Measurements from ENCODE around the gene KIF17. TPM values are rescaled to one million over a fixed set of nuclear protein-coding genes. Genes with fewer than 3 reads are reported as not detected.
A peak's percentile ranks its signal among the peaks of the same experiment; 100 is the strongest.

Gene KIF17
- total RNA-seq, 1 donor from 2014 or later, result 3.7 TPM

DNA sequence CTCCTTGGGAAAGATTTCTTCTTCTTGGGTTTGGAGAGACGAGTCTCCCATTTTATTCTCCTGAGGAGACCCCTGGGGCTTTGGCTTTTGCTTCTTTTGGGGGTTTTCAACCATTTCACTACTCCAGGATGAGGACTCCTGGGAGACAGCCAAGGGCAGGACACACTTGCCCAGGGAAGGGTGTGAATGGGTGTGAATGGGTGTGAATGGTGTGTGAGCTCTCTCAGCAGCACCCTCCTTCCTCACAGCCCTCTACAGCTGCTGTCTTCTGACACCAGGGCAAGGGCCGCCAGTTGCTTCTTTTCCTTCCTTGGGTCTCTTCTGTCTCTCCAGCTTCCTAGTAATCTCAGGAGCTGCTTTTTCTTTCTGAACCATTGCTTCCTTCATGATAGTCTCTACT is 24.2 kb downstream of the KIF17 start:
- Histone ChIP-seq H3K4me3 (ENCODE audit: low read length in 3 of 3) (no peak overlapping the region), H3K9me3 (ENCODE audit: control insufficient read depth in 3 of 3, low read length in 3 of 3) (peaks cover 0 to 4% (median 0%) of the 10 kb centered on the region in 3 donors), H3K4me1 (ENCODE audit: control insufficient read depth in 3 of 3, insufficient read depth in 3 of 3, low read length in 3 of 3) (peaks cover 9 to 14% (median 11%) of the 10 kb centered on the region in 3 donors), H3K9ac (ENCODE audit: low read depth in 1 of 3, low read length in 3 of 3) (no peak overlapping the region), H3K36me3 (ENCODE audit: control insufficient read depth in 3 of 3, insufficient read depth in 3 of 3, low read length in 3 of 3) (no peaks in the 10 kb centered on the region), H3K27ac (ENCODE audit: low read depth, low read length) (no peak overlapping the region), H3K27me3 (ENCODE audit: control insufficient read depth in 3 of 3, insufficient read depth in 3 of 3, low read length in 3 of 3) (no peaks in the 10 kb centered on the region)

DNA sequence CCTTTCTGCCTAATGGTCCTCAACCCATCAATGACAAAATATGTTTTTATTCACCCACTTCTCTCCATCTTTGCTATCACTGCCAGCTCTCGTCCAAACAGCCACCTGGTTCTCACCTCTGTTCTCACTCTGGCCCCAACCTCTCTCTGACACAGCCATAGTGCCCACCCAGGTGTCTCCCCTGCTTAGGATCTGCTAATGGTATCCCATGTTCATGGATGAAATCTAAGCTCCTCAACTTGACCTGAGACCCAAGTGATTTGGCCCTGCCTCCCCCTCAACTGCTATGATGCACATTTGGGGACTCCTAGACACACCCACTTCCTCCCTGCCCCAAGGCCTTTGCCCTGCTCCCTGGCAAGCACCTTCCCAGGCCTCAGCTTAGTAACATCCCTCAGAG is 25.9 kb downstream of the KIF17 start:
- Histone ChIP-seq H3K36me3 (ENCODE audit: control insufficient read depth in 3 of 3, insufficient read depth in 3 of 3, low read length in 3 of 3) (no peaks in the 10 kb centered on the region), H3K4me1 (ENCODE audit: control insufficient read depth in 3 of 3, insufficient read depth in 3 of 3, low read length in 3 of 3) (peaks cover 6 to 8% (median 6%) of the 10 kb centered on the region in 3 donors), H3K9ac (ENCODE audit: low read depth in 1 of 3, low read length in 3 of 3) (no peak overlapping the region), H3K27me3 (ENCODE audit: control insufficient read depth in 3 of 3, insufficient read depth in 3 of 3, low read length in 3 of 3) (no peaks in the 10 kb centered on the region), H3K4me3 (ENCODE audit: low read length in 3 of 3) (no peak overlapping the region), H3K27ac (ENCODE audit: low read depth, low read length) (no peak overlapping the region), H3K9me3 (ENCODE audit: control insufficient read depth in 3 of 3, low read length in 3 of 3) (peaks cover 0 to 4% (median 0%) of the 10 kb centered on the region in 3 donors)

DNA sequence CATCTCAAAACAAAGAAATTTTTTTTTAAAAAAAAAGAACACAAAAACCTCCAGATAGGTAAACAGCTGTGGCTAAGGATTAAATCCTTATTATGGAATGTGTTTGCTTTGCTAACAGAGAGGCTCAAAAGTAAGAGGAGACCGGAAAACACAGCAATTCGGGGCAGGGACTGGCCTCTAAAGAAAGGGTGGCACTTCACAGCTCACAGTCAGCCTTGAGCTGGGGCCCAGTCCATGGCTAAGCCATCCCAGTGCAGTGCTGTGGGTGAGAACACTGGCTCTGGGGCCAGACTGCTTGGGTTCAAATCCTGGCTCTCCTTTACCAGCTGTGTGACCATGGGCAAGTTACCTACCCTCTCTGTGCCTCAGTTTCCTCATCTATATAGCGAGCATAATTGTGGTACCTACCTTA is 28.2 kb downstream of the KIF17 start:
- H3K27ac ChIP-seq (ENCODE audit: low read depth, low read length), result no peak overlapping the region
- H3K9ac ChIP-seq (ENCODE audit: low read depth in 1 of 3, low read length in 3 of 3), result no peak overlapping the region
- peaks cover 0 to 8% (median 0%) of the 10 kb centered on the region in 3 donors for H3K4me1 ChIP-seq (ENCODE audit: control insufficient read depth in 3 of 3, insufficient read depth in 3 of 3, low read length in 3 of 3)
- no peaks in the 10 kb centered on the region for H3K27me3 ChIP-seq (ENCODE audit: control insufficient read depth in 3 of 3, insufficient read depth in 3 of 3, low read length in 3 of 3)
- H3K9me3 ChIP-seq (ENCODE audit: control insufficient read depth in 3 of 3, low read length in 3 of 3), result peaks cover 0 to 4% (median 0%) of the 10 kb centered on the region in 3 donors
- H3K36me3 ChIP-seq (ENCODE audit: control insufficient read depth in 3 of 3, insufficient read depth in 3 of 3, low read length in 3 of 3), result no peaks in the 10 kb centered on the region
- H3K4me3 ChIP-seq (ENCODE audit: low read length in 3 of 3), result no peak overlapping the region

DNA sequence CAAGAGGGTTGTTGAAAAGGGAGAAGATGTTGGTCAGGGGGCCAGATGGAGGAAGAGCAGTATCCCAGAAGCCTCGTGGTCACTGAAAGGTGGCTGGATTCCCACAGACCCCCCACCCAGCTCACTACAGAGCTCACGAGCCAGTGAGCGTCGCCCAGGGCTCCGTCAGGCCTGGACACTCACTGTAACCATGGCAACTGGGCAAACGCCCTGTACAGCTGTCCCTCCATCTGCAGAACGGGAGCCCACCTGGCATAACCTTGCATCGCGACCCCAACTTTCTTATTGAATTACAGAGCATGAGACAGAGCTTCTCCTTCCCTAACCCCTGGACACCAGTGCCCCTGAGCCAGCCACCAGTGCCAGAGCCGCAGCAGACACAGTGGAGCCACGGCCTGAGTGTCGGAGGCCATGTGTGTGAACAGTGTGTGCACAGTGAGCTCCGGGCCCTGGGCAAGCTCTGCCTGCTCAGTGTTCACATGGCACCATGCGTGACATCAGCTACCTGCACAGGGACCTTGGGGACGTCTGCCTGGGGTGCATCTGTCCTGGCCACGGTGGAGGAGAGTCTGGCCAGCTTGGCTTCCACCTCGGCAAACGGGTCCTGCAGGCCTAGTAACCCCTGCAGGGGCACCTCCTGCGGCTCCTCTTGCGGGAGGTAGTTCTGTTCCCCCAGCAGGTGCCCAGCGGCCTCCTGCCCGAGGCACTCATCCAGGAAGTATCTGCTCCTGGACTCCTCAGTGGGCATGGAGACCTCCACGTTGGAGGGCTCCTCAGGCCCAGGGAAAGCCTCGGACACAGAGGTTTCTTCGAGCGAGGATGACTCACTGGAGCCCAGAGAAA is 30.7 kb downstream of the KIF17 start:
- Histone ChIP-seq H3K9ac (ENCODE audit: low read depth in 1 of 3, low read length in 3 of 3) (no peak overlapping the region), H3K4me3 (ENCODE audit: low read length in 3 of 3) (no peak overlapping the region), H3K36me3 (ENCODE audit: control insufficient read depth in 3 of 3, insufficient read depth in 3 of 3, low read length in 3 of 3) (no peaks in the 10 kb centered on the region), H3K27ac (ENCODE audit: low read depth, low read length) (no peak overlapping the region), H3K4me1 (ENCODE audit: control insufficient read depth in 3 of 3, insufficient read depth in 3 of 3, low read length in 3 of 3) (peaks cover 5 to 17% (median 11%) of the 10 kb centered on the region in 3 donors), H3K27me3 (ENCODE audit: control insufficient read depth in 3 of 3, insufficient read depth in 3 of 3, low read length in 3 of 3) (no peaks in the 10 kb centered on the region), H3K9me3 (ENCODE audit: control insufficient read depth in 3 of 3, low read length in 3 of 3) (peaks cover 0 to 4% (median 0%) of the 10 kb centered on the region in 3 donors)

DNA sequence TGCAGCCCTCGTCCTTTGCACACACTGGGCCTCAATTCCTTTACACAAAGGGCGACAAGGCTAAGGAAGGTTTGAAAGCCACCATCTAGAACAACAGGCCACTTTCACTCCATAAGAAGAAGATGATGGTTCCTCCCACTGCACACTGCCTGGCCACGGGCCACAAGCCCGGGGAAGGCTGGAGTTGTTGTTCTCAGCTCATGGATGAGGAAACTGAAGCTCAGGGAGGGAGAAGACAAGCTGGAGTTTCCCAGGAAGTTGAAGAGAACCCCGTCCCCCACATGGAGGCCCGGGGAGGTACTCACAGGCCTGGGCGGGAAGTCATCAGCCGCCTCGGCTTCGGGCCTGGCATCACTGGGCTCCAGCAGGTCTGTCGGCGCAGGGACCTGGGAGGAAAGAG is 32.1 kb downstream of the KIF17 start:
- Histone ChIP-seq H3K4me3 (ENCODE audit: low read length in 3 of 3) (no peak overlapping the region), H3K9me3 (ENCODE audit: control insufficient read depth in 3 of 3, low read length in 3 of 3) (no peaks in the 10 kb centered on the region), H3K27ac (ENCODE audit: low read depth, low read length) (peak overlapping the region; percentile 79), H3K27me3 (ENCODE audit: control insufficient read depth in 3 of 3, insufficient read depth in 3 of 3, low read length in 3 of 3) (no peaks in the 10 kb centered on the region), H3K4me1 (ENCODE audit: control insufficient read depth in 3 of 3, insufficient read depth in 3 of 3, low read length in 3 of 3) (peaks cover 5 to 17% (median 11%) of the 10 kb centered on the region in 3 donors), H3K36me3 (ENCODE audit: control insufficient read depth in 3 of 3, insufficient read depth in 3 of 3, low read length in 3 of 3) (no peaks in the 10 kb centered on the region), H3K9ac (ENCODE audit: low read depth in 1 of 3, low read length in 3 of 3) (no peak overlapping the region)

DNA sequence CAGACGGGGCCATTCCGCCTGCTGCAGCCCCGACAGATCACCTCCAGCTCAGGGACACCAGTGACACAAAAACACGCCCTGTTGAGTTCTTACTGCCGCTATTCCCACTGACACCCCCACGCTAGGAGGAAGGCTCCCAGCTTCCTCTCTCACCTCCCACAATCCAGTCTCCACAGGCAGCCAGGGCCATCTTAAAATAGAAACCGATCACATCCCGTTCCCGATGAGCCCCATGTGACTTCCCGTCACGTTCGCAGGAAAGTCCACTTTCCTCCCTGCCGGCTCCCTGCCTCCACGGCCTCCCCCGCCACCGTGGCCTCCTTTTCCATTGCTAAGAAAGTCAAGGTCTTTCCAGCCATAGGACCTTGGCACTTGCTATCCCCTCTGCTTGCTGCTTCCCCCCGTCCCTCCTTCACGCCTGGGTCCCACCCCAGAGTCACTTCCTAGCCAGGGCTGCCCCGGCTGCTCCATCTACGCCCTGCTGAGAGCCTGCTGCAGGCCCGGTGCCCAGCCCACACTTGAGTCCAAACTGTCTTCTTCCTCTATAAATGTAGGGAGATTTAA is 32.6 kb downstream of the KIF17 start:
- Histone ChIP-seq H3K9me3 (ENCODE audit: control insufficient read depth in 3 of 3, low read length in 3 of 3) (no peaks in the 10 kb centered on the region), H3K4me3 (ENCODE audit: low read length in 3 of 3) (peak overlapping the region; percentile 30 to 58 (median 46)), H3K4me1 (ENCODE audit: control insufficient read depth in 3 of 3, insufficient read depth in 3 of 3, low read length in 3 of 3) (peaks cover 5 to 17% (median 11%) of the 10 kb centered on the region in 3 donors), H3K27ac (ENCODE audit: low read depth, low read length) (peak overlapping the region; percentile 79), H3K27me3 (ENCODE audit: control insufficient read depth in 3 of 3, insufficient read depth in 3 of 3, low read length in 3 of 3) (no peaks in the 10 kb centered on the region), H3K9ac (ENCODE audit: low read depth in 1 of 3, low read length in 3 of 3) (peak overlapping the region; percentile 57 to 72 (median 59)), H3K36me3 (ENCODE audit: control insufficient read depth in 3 of 3, insufficient read depth in 3 of 3, low read length in 3 of 3) (no peaks in the 10 kb centered on the region)

DNA sequence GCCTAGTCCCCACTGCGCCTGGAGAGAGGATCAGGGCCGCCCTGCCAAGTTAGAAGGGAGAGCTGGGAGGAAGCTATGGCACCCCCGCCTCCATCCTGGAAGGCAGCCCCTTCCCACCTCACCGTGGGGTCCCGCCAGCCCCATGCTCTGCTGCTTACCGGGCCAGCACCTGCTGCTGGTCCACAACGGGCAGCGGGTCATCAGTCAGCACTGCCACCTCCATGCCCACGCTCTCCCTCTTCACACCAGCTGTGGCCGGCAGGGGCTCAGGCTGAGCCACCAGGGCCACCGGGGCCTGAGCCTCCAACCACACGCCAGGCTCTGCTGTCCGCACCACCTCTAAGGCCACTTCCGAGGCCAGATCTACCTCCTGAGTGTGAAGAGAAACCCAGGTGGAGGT is 33.2 kb downstream of the KIF17 start:
- Histone ChIP-seq H3K4me1 (ENCODE audit: control insufficient read depth in 3 of 3, insufficient read depth in 3 of 3, low read length in 3 of 3) (peaks cover 5 to 17% (median 11%) of the 10 kb centered on the region in 3 donors), H3K36me3 (ENCODE audit: control insufficient read depth in 3 of 3, insufficient read depth in 3 of 3, low read length in 3 of 3) (no peaks in the 10 kb centered on the region), H3K4me3 (ENCODE audit: low read length in 3 of 3) (peak overlapping the region; percentile 30 to 58 (median 46)), H3K27me3 (ENCODE audit: control insufficient read depth in 3 of 3, insufficient read depth in 3 of 3, low read length in 3 of 3) (no peaks in the 10 kb centered on the region), H3K9me3 (ENCODE audit: control insufficient read depth in 3 of 3, low read length in 3 of 3) (no peaks in the 10 kb centered on the region), H3K9ac (ENCODE audit: low read depth in 1 of 3, low read length in 3 of 3) (peak overlapping the region; percentile 57 to 72 (median 59)), H3K27ac (ENCODE audit: low read depth, low read length) (peak overlapping the region; percentile 79)

DNA sequence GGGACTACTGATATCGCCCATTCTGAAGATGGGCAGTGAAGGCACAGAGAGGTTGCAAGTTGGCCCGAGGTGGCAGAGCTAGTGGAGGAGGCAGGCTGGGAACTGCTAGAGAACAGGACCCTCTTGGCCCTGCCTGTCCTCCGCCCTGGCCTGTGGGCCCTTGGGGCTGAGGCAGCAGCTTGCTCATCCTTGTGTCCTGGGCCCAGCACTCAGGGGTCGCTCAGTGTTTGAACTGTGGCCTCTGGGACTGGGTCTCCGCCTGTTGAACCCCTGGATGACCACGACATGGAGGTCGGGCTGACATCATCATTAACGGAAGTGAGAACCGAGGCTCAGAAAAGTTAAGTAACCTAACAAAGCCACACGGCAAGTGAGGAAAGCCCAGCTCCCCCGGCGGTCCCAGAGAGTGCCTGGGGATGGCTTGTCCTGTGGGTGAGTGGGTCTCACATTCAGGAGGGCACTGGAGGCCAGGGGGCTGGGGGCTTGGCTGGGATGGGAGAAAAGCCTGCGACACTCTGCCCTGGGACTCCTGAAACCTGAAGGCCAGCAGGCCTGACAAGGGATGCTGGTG is 33.7 kb downstream of the KIF17 start:
- Histone ChIP-seq H3K9ac (ENCODE audit: low read depth in 1 of 3, low read length in 3 of 3) (peak overlapping the region in 2 of 3 donors; percentile 57 to 72), H3K36me3 (ENCODE audit: control insufficient read depth in 3 of 3, insufficient read depth in 3 of 3, low read length in 3 of 3) (no peaks in the 10 kb centered on the region), H3K27ac (ENCODE audit: low read depth, low read length) (peak overlapping the region; percentile 79), H3K9me3 (ENCODE audit: control insufficient read depth in 3 of 3, low read length in 3 of 3) (no peaks in the 10 kb centered on the region), H3K4me3 (ENCODE audit: low read length in 3 of 3) (peak overlapping the region in 2 of 3 donors; percentile 46 to 58), H3K4me1 (ENCODE audit: control insufficient read depth in 3 of 3, insufficient read depth in 3 of 3, low read length in 3 of 3) (peaks cover 5 to 17% (median 11%) of the 10 kb centered on the region in 3 donors), H3K27me3 (ENCODE audit: control insufficient read depth in 3 of 3, insufficient read depth in 3 of 3, low read length in 3 of 3) (no peaks in the 10 kb centered on the region)

DNA sequence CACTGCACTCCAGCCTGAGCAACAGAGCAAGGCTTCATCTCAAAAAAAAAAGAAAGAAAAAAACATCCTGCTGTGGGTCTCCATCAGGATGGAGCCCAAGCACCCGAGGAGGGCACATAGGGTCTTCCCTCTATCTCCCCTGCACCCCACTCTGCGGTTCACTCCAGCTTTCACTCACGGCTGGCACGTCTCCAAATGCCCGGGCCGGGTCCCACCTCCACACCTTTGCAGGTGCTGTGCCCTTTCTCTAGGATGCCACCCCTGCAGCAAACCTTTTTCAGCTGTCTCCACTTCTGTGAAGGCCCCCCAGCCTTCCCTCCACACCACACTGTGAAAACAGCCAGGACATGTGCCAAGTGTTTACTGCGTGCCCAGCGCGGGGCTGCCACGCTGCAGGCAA is 34.2 kb downstream of the KIF17 start:
- no peaks in the 10 kb centered on the region for H3K36me3 ChIP-seq (ENCODE audit: control insufficient read depth in 3 of 3, insufficient read depth in 3 of 3, low read length in 3 of 3)
- H3K9me3 ChIP-seq (ENCODE audit: control insufficient read depth in 3 of 3, low read length in 3 of 3), result no peaks in the 10 kb centered on the region
- peak overlapping the region; percentile 79 for H3K27ac ChIP-seq (ENCODE audit: low read depth, low read length)
- H3K4me3 ChIP-seq (ENCODE audit: low read length in 3 of 3), result peak overlapping the region in 1 of 3 donors; percentile 58
- H3K4me1 ChIP-seq (ENCODE audit: control insufficient read depth in 3 of 3, insufficient read depth in 3 of 3, low read length in 3 of 3), result peaks cover 5 to 17% (median 11%) of the 10 kb centered on the region in 3 donors
- no peaks in the 10 kb centered on the region for H3K27me3 ChIP-seq (ENCODE audit: control insufficient read depth in 3 of 3, insufficient read depth in 3 of 3, low read length in 3 of 3)
- H3K9ac ChIP-seq (ENCODE audit: low read depth in 1 of 3, low read length in 3 of 3), result no peak overlapping the region
